Neural cell (in vitro differentiated cells): ENCODE measurements around the gene LRRC14B. TPM values are rescaled to one million over a fixed set of nuclear protein-coding genes. Genes with fewer than 3 reads are reported as not detected.

Experiments
- H2AFZ ChIP-seq: fragments of 200-600, 300-800 bp; sonication (generic), shearing (Covaris generic); 2 replicates; pipeline ENCODE4 v1.6.0; 2014; ENCODE audit warnings: low read depth, mild to moderate bottlenecking, antibody characterized with exemption, low read length, moderate library complexity
- H3F3A ChIP-seq: fragments of 200-600 bp; shearing (Covaris generic); 2 replicates; pipeline ENCODE4 v1.6.1; 2016; ENCODE audit warnings: mild to moderate bottlenecking, moderate library complexity, mixed read lengths, antibody characterized with exemption, low read length; ENCODE audit not compliant: insufficient read depth, poor library complexity, severe bottlenecking
- H3K27ac ChIP-seq: fragments of 200-600, 300-800 bp; sonication (generic), shearing (Covaris generic); 2 replicates; pipeline ENCODE4 v1.5.1; 2014; ENCODE audit warnings: mild to moderate bottlenecking, low read length, moderate library complexity
- H3K27me3 ChIP-seq: fragments of 300-800, 200-600 bp; sonication (generic), shearing (Covaris generic); 2 replicates; pipeline ENCODE4 v1.6.0; 2014; ENCODE audit warnings: mild to moderate bottlenecking, low read depth, low read length, moderate library complexity; ENCODE audit not compliant: insufficient read depth
- H3K36me3 ChIP-seq: fragments of 300-800, 200-600 bp; sonication (generic), shearing (Covaris generic); 2 replicates; pipeline ENCODE4 v1.5.1; 2014; ENCODE audit warnings: mild to moderate bottlenecking, antibody characterized with exemption, low read length, moderate library complexity; ENCODE audit not compliant: insufficient read depth
- H3K4me2 ChIP-seq: fragments of 300-800, 200-600 bp; sonication (generic), shearing (Covaris generic); 2 replicates; pipeline ENCODE4 v1.6.0; 2014; ENCODE audit warnings: mild to moderate bottlenecking, low read length
- H3K4me3 ChIP-seq: fragments of 300-800, 200-600 bp; sonication (generic), shearing (Covaris generic); 2 replicates; pipeline ENCODE4 v1.5.1; 2014; ENCODE audit warnings: mild to moderate bottlenecking, low read length, moderate library complexity
- H3K79me2 ChIP-seq: fragments of 200-600 bp; shearing (Covaris generic); replicated peaks from 2 replicates; pipeline ENCODE4 v1.6.0; 2014; ENCODE audit warnings: mild to moderate bottlenecking, low read length, moderate library complexity; ENCODE audit not compliant: insufficient read depth
- H3K9ac ChIP-seq: fragments of 300-800, 200-600 bp; sonication (generic), shearing (Covaris generic); 2 replicates; pipeline ENCODE4 v1.6.1; 2016; ENCODE audit warnings: mild to moderate bottlenecking, low read length, mixed read lengths
- H3K9me2 ChIP-seq: fragments of 200-600 bp; shearing (Covaris generic); 2 replicates; pipeline ENCODE4 v1.6.1; 2016; ENCODE audit warnings: mild to moderate bottlenecking, low read length, mixed read lengths; ENCODE audit not compliant: insufficient read depth
- H3K9me3 ChIP-seq: fragments of 200-600, 300-800 bp; sonication (generic), shearing (Covaris generic); 2 replicates; pipeline ENCODE4 v1.6.1; 2016; ENCODE audit warnings: mild to moderate bottlenecking, mixed run types, low read length, moderate library complexity, mixed read lengths
- H4K20me1 ChIP-seq: fragments of 200-600 bp; shearing (Covaris generic); 2 replicates; pipeline ENCODE4 v1.6.1; 2016; ENCODE audit warnings: mild to moderate bottlenecking, mixed run types; ENCODE audit not compliant: insufficient read depth
- EP300 ChIP-seq: fragments of 450-650 bp; conservative IDR thresholded peaks from 2 replicates; pipeline ENCODE4 v1.6.1; 2014; ENCODE audit warnings: antibody characterized with exemption, mild to moderate bottlenecking, moderate library complexity; ENCODE audit not compliant: poor library complexity, severe bottlenecking
- EZH2 ChIP-seq: fragments of 200-600, 300-800 bp; shearing (Covaris generic), sonication (generic); IDR thresholded peaks from 2 replicates; pipeline ENCODE4 v1.6.1; 2014; ENCODE audit warnings: antibody characterized with exemption, low read length, borderline replicate concordance, mild to moderate bottlenecking; ENCODE audit not compliant: insufficient read depth, poor library complexity, severe bottlenecking
- MXI1 ChIP-seq: fragments of 450-650 bp; conservative IDR thresholded peaks from 2 replicates; pipeline ENCODE4 v1.6.1; 2014; ENCODE audit warnings: antibody characterized with exemption, mild to moderate bottlenecking; ENCODE audit not compliant: poor library complexity, severe bottlenecking
- POLR2AphosphoS5 ChIP-seq: IDR thresholded peaks from 2 replicates; pipeline ENCODE4 v1.6.1; 2012
- RAD21 ChIP-seq: fragments of 450-650 bp; conservative IDR thresholded peaks from 2 replicates; pipeline ENCODE4 v1.6.1; 2014; ENCODE audit warnings: antibody characterized with exemption, mild to moderate bottlenecking, moderate library complexity
- SMC3 ChIP-seq: fragments of 450-650 bp; conservative IDR thresholded peaks from 2 replicates; pipeline ENCODE4 v1.6.1; 2014; ENCODE audit warnings: antibody characterized with exemption, mild to moderate bottlenecking, moderate library complexity; ENCODE audit not compliant: poor library complexity
- polyA plus RNA-seq: library from polyadenylated mRNA; depleted of rRNA; stranded (reverse); fragments of >200 nt; gene quantifications from 2 replicates; pipeline ENCODE4 v1.2.3, GENCODE V29; 2014
- TF ChIP-seq, protein P1 (sequence below): IDR thresholded peaks from 2 replicates; pipeline ENCODE4 v1.6.1; 2012; ENCODE audit warnings: borderline replicate concordance

Gene LRRC14B
- polyA plus RNA-seq, 1 donor from 2014 or later = not detected

DNA sequence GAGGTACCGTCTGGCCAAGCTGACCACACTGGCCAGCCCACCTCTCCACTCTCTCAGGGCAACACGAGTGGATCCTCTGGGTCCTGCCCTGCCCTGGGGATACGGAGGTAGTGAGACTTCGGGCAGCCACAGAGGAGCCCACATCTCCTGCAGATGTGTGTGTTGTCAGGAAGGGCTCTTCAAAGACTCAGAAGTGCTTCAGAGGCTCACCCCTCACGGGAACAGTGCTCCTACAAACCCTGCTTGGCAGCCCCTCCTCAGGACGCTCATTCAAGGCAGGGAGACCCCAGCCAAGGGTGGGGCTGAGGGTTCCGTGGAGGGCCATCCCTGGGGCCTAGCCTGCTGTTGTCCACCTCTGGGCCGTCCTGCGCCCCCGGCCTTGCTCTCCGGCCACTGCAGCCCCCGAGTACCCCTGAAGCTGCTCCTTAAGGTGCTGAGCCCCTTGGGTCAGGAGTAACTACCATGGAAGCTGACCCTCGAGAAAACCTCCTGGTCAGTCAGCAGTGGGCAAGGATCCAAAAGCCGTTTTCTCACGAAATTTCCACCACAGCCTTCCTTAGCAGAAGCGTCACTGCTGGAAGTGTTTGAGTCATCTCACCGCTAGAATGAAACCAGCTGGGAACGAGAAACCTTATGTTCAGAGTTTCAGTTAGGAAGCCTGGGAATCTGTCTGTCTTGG is 23.2 kb upstream of the LRRC14B start:
- no peak overlapping the region for H3K27ac ChIP-seq

DNA sequence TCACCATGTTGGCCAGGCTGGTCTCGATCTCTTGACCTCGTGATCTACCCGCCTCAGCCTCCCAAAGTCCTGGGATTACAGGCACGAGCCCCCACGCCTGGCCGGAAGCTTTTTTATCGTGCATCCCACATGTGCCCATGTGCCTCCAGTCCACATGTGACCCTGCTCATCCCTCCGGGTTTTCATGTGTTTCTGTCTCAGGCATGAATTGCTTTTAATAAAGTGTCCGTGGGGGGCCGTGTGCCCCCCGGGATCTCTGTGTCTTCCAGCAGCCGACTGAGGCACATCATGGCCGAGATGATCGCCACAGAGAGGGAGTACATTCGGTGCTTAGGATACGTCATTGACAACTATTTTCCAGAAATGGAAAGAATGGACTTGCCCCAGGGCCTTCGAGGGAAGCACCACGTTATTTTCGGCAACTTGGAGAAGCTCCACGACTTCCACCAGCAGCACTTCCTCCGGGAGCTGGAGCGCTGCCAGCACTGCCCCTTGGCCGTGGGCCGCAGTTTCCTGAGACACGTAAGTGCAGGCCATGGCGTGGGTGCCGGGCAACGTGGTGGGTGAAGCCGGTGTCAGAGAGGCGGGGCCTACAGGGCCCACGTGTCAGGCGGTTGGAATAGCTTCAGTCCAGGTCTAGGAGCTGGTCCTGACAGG is 22.1 kb upstream of the LRRC14B start:
- no peaks in the 10 kb centered on the region for H3K79me2 ChIP-seq
- H3K9ac ChIP-seq = no peak overlapping the region
- H2AFZ ChIP-seq = no peak overlapping the region

More for the DNA sequence above, 23.2 kb upstream of the LRRC14B start:
- no peak overlapping the region for H2AFZ ChIP-seq
- H3K4me3 ChIP-seq = no peak overlapping the region
- no peaks in the 10 kb centered on the region for H3K79me2 ChIP-seq
- H3K4me2 ChIP-seq = no peak overlapping the region
- H3K9me3 ChIP-seq = no peaks in the 10 kb centered on the region
- no peaks in the 10 kb centered on the region for H3K36me3 ChIP-seq
- H4K20me1 ChIP-seq = no peaks in the 10 kb centered on the region
- no peaks in the 10 kb centered on the region for H3K27me3 ChIP-seq
- TF ChIP-seq EP300 = no peak
- H3K9me2 ChIP-seq = no peaks in the 10 kb centered on the region
- H3K9ac ChIP-seq = no peak overlapping the region
- no peaks in the 10 kb centered on the region for H3F3A ChIP-seq

DNA sequence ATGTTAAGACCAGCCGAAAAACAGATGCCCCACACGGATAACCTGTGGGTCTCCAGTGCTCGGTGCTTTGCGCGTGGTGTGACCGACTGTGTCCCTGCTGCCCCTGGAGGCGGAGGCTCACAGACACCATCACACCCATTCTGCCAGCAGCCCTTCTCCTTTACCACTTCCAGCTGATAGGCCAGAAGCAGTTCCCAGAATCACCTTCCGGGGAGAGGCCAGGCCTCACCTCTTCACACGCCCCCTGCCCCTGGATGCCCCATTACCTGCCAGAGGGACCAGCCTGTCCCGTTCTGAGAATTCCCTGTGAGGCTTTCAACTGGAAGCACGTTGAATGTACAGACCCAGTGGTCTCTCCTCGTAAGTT is 21.6 kb upstream of the LRRC14B start:
- no peak overlapping the region for H3K4me3 ChIP-seq
- no peaks in the 10 kb centered on the region for H3K27me3 ChIP-seq
- no peaks in the 10 kb centered on the region for H3K9me3 ChIP-seq
- H3K9me2 ChIP-seq = no peaks in the 10 kb centered on the region
- no peak overlapping the region for H2AFZ ChIP-seq
- H3F3A ChIP-seq = no peaks in the 10 kb centered on the region
- H3K4me2 ChIP-seq = no peak overlapping the region
- H3K9ac ChIP-seq = no peak overlapping the region
- no peak overlapping the region for H3K27ac ChIP-seq
- H4K20me1 ChIP-seq = no peaks in the 10 kb centered on the region
- H3K79me2 ChIP-seq = no peaks in the 10 kb centered on the region
- TF ChIP-seq, protein P1, sequence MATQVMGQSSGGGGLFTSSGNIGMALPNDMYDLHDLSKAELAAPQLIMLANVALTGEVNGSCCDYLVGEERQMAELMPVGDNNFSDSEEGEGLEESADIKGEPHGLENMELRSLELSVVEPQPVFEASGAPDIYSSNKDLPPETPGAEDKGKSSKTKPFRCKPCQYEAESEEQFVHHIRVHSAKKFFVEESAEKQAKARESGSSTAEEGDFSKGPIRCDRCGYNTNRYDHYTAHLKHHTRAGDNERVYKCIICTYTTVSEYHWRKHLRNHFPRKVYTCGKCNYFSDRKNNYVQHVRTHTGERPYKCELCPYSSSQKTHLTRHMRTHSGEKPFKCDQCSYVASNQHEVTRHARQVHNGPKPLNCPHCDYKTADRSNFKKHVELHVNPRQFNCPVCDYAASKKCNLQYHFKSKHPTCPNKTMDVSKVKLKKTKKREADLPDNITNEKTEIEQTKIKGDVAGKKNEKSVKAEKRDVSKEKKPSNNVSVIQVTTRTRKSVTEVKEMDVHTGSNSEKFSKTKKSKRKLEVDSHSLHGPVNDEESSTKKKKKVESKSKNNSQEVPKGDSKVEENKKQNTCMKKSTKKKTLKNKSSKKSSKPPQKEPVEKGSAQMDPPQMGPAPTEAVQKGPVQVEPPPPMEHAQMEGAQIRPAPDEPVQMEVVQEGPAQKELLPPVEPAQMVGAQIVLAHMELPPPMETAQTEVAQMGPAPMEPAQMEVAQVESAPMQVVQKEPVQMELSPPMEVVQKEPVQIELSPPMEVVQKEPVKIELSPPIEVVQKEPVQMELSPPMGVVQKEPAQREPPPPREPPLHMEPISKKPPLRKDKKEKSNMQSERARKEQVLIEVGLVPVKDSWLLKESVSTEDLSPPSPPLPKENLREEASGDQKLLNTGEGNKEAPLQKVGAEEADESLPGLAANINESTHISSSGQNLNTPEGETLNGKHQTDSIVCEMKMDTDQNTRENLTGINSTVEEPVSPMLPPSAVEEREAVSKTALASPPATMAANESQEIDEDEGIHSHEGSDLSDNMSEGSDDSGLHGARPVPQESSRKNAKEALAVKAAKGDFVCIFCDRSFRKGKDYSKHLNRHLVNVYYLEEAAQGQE = no peak
- H3K36me3 ChIP-seq = no peaks in the 10 kb centered on the region

More for the DNA sequence above, 22.1 kb upstream of the LRRC14B start:
- Histone ChIP-seq H3K36me3 (no peaks in the 10 kb centered on the region), H3K4me2 (no peak overlapping the region), H3K9me3 (no peaks in the 10 kb centered on the region), H3F3A (no peaks in the 10 kb centered on the region), H3K9me2 (no peaks in the 10 kb centered on the region), H3K27ac (no peak overlapping the region), H4K20me1 (no peaks in the 10 kb centered on the region), H3K4me3 (no peak overlapping the region), H3K27me3 (no peaks in the 10 kb centered on the region)
- no peak for TF ChIP-seq RAD21
- no peak for TF ChIP-seq EZH2
- TF ChIP-seq, protein P1 = no peak
- TF ChIP-seq POLR2AphosphoS5 = no peak
- no peak for TF ChIP-seq EP300
- TF ChIP-seq MXI1 = no peak
- no peak for TF ChIP-seq SMC3
